GM12875 (cell line): Measurements from ENCODE around the gene A3GALT2.

Source experiments
- H3K4me3 ChIP-seq: one replicate; pipeline ENCODE4 v1.5.1; 2011; ENCODE audit warnings: low read depth, low read length, control low read depth
- TF ChIP-seq, protein P1 (sequence below): IDR thresholded peaks from 2 replicates; pipeline ENCODE4 v1.5.1; 2011; ENCODE audit warnings: low read depth, mild to moderate bottlenecking, control low read depth, inconsistent platforms, low read length, moderate library complexity, borderline replicate concordance; ENCODE audit not compliant: insufficient read depth

The A3GALT2 gene

GRCh38 chr1:33305016-33305415 lies 15.9 kb downstream of the A3GALT2 start:
- H3K4me3 ChIP-seq, result no peak overlapping the region
- TF ChIP-seq, protein P1, sequence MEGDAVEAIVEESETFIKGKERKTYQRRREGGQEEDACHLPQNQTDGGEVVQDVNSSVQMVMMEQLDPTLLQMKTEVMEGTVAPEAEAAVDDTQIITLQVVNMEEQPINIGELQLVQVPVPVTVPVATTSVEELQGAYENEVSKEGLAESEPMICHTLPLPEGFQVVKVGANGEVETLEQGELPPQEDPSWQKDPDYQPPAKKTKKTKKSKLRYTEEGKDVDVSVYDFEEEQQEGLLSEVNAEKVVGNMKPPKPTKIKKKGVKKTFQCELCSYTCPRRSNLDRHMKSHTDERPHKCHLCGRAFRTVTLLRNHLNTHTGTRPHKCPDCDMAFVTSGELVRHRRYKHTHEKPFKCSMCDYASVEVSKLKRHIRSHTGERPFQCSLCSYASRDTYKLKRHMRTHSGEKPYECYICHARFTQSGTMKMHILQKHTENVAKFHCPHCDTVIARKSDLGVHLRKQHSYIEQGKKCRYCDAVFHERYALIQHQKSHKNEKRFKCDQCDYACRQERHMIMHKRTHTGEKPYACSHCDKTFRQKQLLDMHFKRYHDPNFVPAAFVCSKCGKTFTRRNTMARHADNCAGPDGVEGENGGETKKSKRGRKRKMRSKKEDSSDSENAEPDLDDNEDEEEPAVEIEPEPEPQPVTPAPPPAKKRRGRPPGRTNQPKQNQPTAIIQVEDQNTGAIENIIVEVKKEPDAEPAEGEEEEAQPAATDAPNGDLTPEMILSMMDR, result no peak

- no peak overlapping the region for H3K4me3 ChIP-seq
- TF ChIP-seq, protein P1, result no peak
These were observed 18.6 kb downstream of the A3GALT2 start for GRCh38 chr1:33302325-33302724.

GRCh38 chr1:33301273-33301984 lies 19.5 kb downstream of the A3GALT2 start:
- H3K4me3 ChIP-seq, result no peak overlapping the region
- TF ChIP-seq, protein P1, result no peak

DNA sequence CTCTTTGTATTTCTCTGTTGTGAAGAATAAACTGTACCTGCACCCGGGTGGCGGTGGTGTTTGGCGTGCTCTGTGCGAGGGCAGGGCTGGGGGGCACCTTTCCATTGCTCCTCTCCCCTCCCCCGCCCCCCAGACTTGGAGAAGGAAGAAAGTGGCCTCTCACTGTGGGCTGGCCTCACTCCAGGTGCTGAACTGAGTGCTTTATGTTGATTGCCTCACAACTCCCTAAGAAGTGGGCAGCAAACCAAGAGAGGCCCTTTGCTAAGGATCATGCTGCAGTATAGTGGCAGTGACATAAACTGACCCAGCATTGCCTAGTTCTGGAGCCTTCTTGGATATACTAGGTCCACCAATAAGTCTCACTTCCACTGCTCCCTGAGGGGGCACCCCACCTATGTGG lies 20.2 kb downstream of the A3GALT2 start:
- TF ChIP-seq, protein P1, result no peak

GRCh38 chr1:33299461-33300155 lies 21.3 kb downstream of the A3GALT2 start:
- no peak overlapping the region for H3K4me3 ChIP-seq
- TF ChIP-seq, protein P1, result no peak

More for the DNA sequence above, 20.2 kb downstream of the A3GALT2 start:
- no peak overlapping the region for H3K4me3 ChIP-seq

DNA sequence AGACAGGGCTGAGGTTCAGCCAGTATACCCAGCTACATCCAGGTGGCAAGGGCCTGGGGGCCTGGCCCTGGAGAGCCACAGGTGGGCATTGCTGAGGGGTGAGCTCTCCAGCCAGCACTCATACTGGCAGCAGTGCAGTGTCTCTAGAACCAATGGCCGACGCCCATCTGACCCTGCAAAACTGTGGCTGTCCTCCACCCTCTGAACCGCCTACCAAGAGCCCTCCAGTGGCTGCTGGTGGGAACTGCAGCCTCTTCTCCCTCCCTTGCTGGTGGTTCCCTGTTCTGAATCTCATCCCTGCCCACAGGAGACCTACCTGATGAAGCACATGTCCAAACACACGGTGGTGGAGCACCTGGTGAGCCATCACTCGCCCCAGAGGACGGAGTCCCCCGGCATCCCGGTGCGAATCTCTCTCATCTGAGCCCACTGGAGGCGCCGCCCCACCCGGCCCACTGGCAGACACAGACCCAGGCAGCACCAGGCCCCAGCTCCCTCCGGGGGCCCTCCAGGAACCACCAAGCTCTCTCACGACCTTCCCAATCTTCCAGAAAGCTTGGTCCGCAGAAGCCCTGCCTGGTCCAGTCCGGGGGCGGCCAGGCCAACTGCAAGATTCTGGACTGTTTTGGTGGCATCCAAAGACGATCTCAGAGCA lies 22.1 kb downstream of the A3GALT2 start:
- TF ChIP-seq, protein P1, result peak; percentile 95
- no peak overlapping the region for H3K4me3 ChIP-seq
